Activated naive CD4-positive, alpha-beta T cell treated with anti-CD3 and anti-CD28 coated beads, Interleukin-2, amount 50 U/mL, for 72 hours (primary cell): ENCODE data around the gene ELP1. TPM values are rescaled to one million over a fixed set of nuclear protein-coding genes. Genes with fewer than 3 reads are reported as not detected.

ENCODE experiments used
- ATAC-seq, 2 donors: fragments of 150-1000 bp; cut with Tn5 transposase; 2 replicates each; pipeline ENCODE4 v1.10.0; 2021; ENCODE audit warnings: mild to moderate bottlenecking in 2 of 2, moderate library complexity in 2 of 2
- DNase-seq, 2 donors: peaks; one replicate each; pipeline ENCODE4 v3.0.0; 2021 to 2022; ENCODE audit warnings: low spot score in 2 of 2
- H3K27ac Mint-ChIP-seq, 2 donors: one replicate each; pipeline ENCODE4 v1.8.0; 2022; ENCODE audit warnings: mild to moderate bottlenecking in 2 of 2, mixed read lengths in 2 of 2
- H3K36me3 Mint-ChIP-seq, 2 donors: one replicate each; pipeline ENCODE4 v1.8.0; 2022; ENCODE audit warnings: mixed read lengths in 2 of 2
- H3K9me3 Mint-ChIP-seq, 2 donors: one replicate each; pipeline ENCODE4 v1.8.0; 2022; ENCODE audit warnings: mixed read lengths in 2 of 2
- total RNA-seq, 2 donors: library from RNA; stranded (reverse); gene quantifications; one replicate each; pipeline ENCODE4 v1.2.3, GENCODE V29; 2022

The ELP1 gene
- total RNA-seq, 2 donors from 2014 or later = 22.0 to 32.4 TPM

GRCh38 chr9:108869092-108869725 is 64.7 kb downstream of the ELP1 start:
- Mint-ChIP-seq H3K9me3 (no peaks in the 10 kb centered on the region), H3K36me3 (peaks cover 26 to 53% of the 10 kb centered on the region in 2 donors), H3K27ac (no peak overlapping the region)
- DNase-seq (no peak), ATAC-seq (no peak)

GRCh38 chr9:108867829-108868228 is 66.1 kb downstream of the ELP1 start:
- ATAC-seq = no peak
- no peaks in the 10 kb centered on the region for H3K9me3 Mint-ChIP-seq
- peaks cover 25 to 41% of the 10 kb centered on the region in 2 donors for H3K36me3 Mint-ChIP-seq
- no peak overlapping the region for H3K27ac Mint-ChIP-seq
- no peak for DNase-seq

DNA sequence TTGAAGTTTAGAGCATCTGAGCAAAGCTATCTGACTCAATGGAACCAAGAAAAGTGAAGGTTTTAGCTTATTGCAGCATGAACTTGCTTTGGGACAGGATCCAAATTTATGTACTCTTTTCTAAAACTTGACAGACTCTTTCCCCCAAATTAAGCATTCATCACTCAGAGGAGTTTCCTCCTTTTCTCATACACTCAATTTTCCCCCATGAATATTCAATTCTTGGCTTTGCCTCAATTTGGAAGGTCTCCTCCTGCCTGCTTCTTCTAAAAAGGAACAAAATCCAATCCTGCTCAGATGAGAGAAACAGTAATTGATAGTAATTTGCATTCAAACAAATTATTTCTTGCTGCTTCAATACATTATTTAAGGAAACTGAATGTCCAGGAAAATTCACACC is 66.8 kb downstream of the ELP1 start:
- DNase-seq (no peak), ATAC-seq (no peak)
- Mint-ChIP-seq H3K36me3 (peaks cover 25 to 38% of the 10 kb centered on the region in 2 donors), H3K9me3 (no peaks in the 10 kb centered on the region), H3K27ac (no peak overlapping the region)

GRCh38 chr9:108866001-108866420 is 67.9 kb downstream of the ELP1 start:
- no peak for ATAC-seq
- Mint-ChIP-seq H3K9me3 (peaks cover 0 to 4% of the 10 kb centered on the region in 2 donors), H3K36me3 (peaks cover 14 to 27% of the 10 kb centered on the region in 2 donors), H3K27ac (no peak overlapping the region)
- DNase-seq = no peak

GRCh38 chr9:108865037-108865436 is 68.9 kb downstream of the ELP1 start:
- DNase-seq (no peak), ATAC-seq (no peak)

GRCh38 chr9:108864446-108864845 is 69.5 kb downstream of the ELP1 start:
- H3K9me3 Mint-ChIP-seq = peaks cover 0 to 4% of the 10 kb centered on the region in 2 donors
- peaks cover 8 to 17% of the 10 kb centered on the region in 2 donors for H3K36me3 Mint-ChIP-seq
- DNase-seq (no peak), ATAC-seq (no peak)
- peak overlapping the region in 1 of 2 donors; percentile 55 for H3K27ac Mint-ChIP-seq

More at GRCh38 chr9:108865037-108865436, 68.9 kb downstream of the ELP1 start:
- Mint-ChIP-seq H3K9me3 (peaks cover 0 to 4% of the 10 kb centered on the region in 2 donors), H3K27ac (no peak overlapping the region), H3K36me3 (peaks cover 8 to 20% of the 10 kb centered on the region in 2 donors)

DNA sequence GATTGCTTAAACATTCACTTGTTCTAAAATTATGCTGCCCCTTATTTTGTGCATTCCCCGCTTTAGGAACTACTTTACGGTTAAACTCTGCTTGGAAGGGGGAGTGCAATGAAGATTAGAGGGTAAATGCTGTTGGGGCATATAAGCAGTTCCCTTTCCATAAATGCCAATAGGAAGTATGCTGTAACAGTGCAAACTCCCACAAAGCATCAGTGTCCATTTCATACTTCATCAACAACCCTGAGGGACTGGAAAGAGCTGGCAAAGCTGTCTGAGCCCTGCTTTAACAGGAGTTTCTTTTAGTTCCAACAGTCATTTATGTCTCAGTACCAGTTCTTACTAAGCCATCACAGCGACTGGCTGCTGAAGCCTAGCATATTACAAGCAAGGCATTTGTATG is 70.0 kb downstream of the ELP1 start:
- peaks cover 8 to 12% of the 10 kb centered on the region in 2 donors for H3K36me3 Mint-ChIP-seq
- no peak for DNase-seq
- H3K9me3 Mint-ChIP-seq = peaks cover 0 to 4% of the 10 kb centered on the region in 2 donors
- H3K27ac Mint-ChIP-seq = no peak overlapping the region
- no peak for ATAC-seq

GRCh38 chr9:108861997-108862396 is 71.9 kb downstream of the ELP1 start, which contains the start of gene ACTL7A:
ACTL7A (plus strand) TSS chr9:108862266; CDS start chr9:108862323, 57 bp downstream.
- Mint-ChIP-seq H3K27ac (no peak within 1 kb of the TSS), H3K36me3 (no peaks in the 10 kb centered on the region), H3K9me3 (peaks cover 0 to 4% of the 10 kb centered on the region in 2 donors)
- DNase-seq (no peak), ATAC-seq (no peak)

- ATAC-seq (no peak), DNase-seq (no peak)
- H3K9me3 Mint-ChIP-seq = peaks cover 0 to 6% of the 10 kb centered on the region in 2 donors
- no peak overlapping the region for H3K27ac Mint-ChIP-seq
- no peaks in the 10 kb centered on the region for H3K36me3 Mint-ChIP-seq
These were observed 72.5 kb downstream of the ELP1 start for GRCh38 chr9:108861464-108861863.

GRCh38 chr9:108860764-108861163 is 73.2 kb downstream of the ELP1 start:
- no peaks in the 10 kb centered on the region for H3K36me3 Mint-ChIP-seq
- H3K27ac Mint-ChIP-seq = peak overlapping the region in 1 of 2 donors; percentile 67

DNA sequence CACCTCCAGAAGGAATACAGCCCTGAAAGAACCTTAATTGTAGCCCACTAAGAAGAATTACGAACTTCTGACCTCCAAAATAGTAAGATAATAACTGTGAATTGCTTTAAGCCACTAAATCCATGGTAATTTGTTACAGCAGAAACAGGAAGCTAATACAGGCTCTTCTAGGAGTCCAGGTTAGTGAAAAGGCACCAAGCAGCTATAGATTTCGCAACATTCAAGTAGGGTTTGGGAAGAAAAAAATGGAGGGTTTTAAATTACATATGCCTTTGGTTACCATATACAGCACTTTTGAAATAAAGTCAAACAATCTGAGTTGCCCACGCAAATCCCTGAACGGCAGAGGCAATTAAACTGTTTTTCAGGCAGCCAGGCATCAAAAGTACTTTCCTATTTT is 73.6 kb downstream of the ELP1 start:
- ATAC-seq (no peak), DNase-seq (no peak)
- Mint-ChIP-seq H3K27ac (peak overlapping the region in 1 of 2 donors; percentile 67), H3K36me3 (no peaks in the 10 kb centered on the region), H3K9me3 (peaks cover 0 to 8% of the 10 kb centered on the region in 2 donors)

More at GRCh38 chr9:108860764-108861163, 73.2 kb downstream of the ELP1 start:
- peaks cover 0 to 8% of the 10 kb centered on the region in 2 donors for H3K9me3 Mint-ChIP-seq
- no peak for DNase-seq
- ATAC-seq = no peak

GRCh38 chr9:108859459-108860114 is 74.3 kb downstream of the ELP1 start:
- ATAC-seq (peak; percentile 80 to 91), DNase-seq (no peak)
- H3K9me3 Mint-ChIP-seq = peaks cover 0 to 8% of the 10 kb centered on the region in 2 donors
- peak overlapping the region in 1 of 2 donors; percentile 67 for H3K27ac Mint-ChIP-seq
- no peaks in the 10 kb centered on the region for H3K36me3 Mint-ChIP-seq

DNA sequence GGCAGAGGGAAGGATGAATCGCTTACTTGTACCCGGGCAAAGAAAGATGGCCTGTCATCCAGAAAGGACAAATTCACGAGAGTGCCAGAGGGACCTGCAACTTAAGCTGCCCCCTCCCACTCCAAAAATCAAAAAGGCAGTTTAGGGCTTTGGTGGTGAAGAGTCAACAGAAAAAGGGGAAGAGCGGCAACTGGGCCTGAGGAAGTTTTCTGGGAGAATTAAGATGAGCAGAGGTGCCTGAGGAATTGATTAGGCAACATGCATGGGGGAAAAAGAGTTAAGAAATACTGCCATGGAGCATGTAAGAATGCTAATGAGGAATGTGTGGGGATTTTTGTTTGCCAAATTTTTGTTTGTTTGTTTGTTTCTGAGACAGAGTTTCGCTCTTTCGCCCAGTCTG is 76.4 kb downstream of the ELP1 start:
- no peaks in the 10 kb centered on the region for H3K36me3 Mint-ChIP-seq
- DNase-seq = no peak
- H3K27ac Mint-ChIP-seq = no peak overlapping the region
- H3K9me3 Mint-ChIP-seq = peaks cover 0 to 8% of the 10 kb centered on the region in 2 donors
- ATAC-seq = no peak

DNA sequence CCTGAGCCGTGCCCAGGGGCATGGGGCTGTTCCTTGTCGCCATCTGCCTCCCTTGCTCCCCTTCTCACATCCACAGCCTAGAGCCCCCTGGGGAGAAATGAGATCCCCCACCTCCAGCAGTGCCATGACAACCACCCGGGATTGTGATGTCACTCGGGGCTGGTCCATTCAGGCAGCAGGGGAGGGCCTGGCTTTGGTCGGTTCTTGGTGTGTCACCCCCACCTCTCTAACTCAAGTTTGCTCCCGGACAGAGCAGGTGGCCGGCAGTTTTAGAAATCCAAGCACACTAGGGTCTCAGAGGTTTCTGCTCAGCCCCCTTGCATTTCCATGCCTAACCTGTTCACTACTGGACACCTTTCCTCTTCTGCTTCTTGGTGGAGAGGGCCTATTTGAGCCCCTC is 78.0 kb downstream of the ELP1 start, which contains the start of gene ACTL7B:
Gene ACTL7B, minus strand, starts transcription at position 99 of the 400 bp plus-strand sequence. Its CDS starts 56 bp downstream, at position 43.
- H3K27ac Mint-ChIP-seq = no peak within 1 kb of the TSS
- peaks cover 0 to 4% of the 10 kb centered on the region in 2 donors for H3K9me3 Mint-ChIP-seq
- no peak for DNase-seq
- ATAC-seq = no peak
- no peaks in the 10 kb centered on the region for H3K36me3 Mint-ChIP-seq

GRCh38 chr9:108855529-108855886 is 78.4 kb downstream of the ELP1 start:
- no peak for ATAC-seq
- Mint-ChIP-seq H3K36me3 (no peaks in the 10 kb centered on the region), H3K9me3 (peaks cover 0 to 4% of the 10 kb centered on the region in 2 donors), H3K27ac (no peak overlapping the region)
- DNase-seq = no peak

- Mint-ChIP-seq H3K9me3 (peaks cover 0 to 4% of the 10 kb centered on the region in 2 donors), H3K36me3 (no peaks in the 10 kb centered on the region), H3K27ac (no peak overlapping the region)
- no peak for ATAC-seq
- no peak for DNase-seq
These were observed 79.0 kb downstream of the ELP1 start for GRCh38 chr9:108854641-108855528.

DNA sequence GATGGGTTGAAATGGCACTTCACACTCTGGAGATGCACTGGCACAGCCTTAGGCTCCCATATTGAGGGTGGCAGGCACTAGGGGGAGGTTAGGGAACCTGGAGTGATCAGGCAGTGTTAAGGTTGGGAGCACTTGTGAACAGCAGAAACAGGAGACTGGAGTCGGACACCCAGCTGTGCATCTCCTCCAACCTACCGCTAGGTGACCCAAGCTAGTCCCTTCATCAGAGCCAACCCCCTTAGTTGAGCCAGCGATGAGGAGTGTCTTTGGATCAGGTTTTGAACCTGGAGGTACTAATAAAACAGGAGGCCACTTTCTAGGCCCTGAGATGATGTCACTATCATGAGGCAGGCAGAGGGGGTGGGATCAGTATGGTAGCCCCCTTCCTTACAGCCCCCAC is 79.8 kb downstream of the ELP1 start:
- DNase-seq = no peak
- Mint-ChIP-seq H3K27ac (peak overlapping the region in 1 of 2 donors; percentile 45), H3K9me3 (peaks cover 0 to 4% of the 10 kb centered on the region in 2 donors), H3K36me3 (no peaks in the 10 kb centered on the region)
- ATAC-seq = no peak
